GM23248 (cell line): ENCODE data around the gene LDB2.

Experiments used
- EZH2 ChIP-seq: fragments of 200-600 bp; sonication (generic); IDR thresholded peaks from 2 replicates; pipeline ENCODE4 v1.6.1; 2018; ENCODE audit warnings: antibody characterized with exemption, mild to moderate bottlenecking; ENCODE audit not compliant: insufficient read depth, poor library complexity, severe bottlenecking
- EZH2phosphoT487 ChIP-seq: fragments of 200-600 bp; sonication (generic); IDR thresholded peaks from 2 replicates; pipeline ENCODE4 v1.6.1; 2018; ENCODE audit warnings: antibody characterized with exemption, moderate library complexity, mild to moderate bottlenecking, low read depth; ENCODE audit not compliant: insufficient read depth

GRCh38 chr4:16655111-16655510 lies 243.3 kb downstream of the LDB2 start:
- TF ChIP-seq EZH2 (no peak), EZH2phosphoT487 (no peak)
